GM19397 (cell line): ENCODE results near the gene ENPP1.
"Not testable (repeated sequence)": the region's sequence is repeated elsewhere in the genome, so short reads cannot be mapped to it uniquely, and the experiment has no call there.

Experiments
- ATAC-seq: cut with Tn5 transposase; IDR thresholded peaks from one replicate; pipeline ENCODE4 v1.9.1; 2021; ENCODE audit warnings: mild to moderate bottlenecking, moderate library complexity; ENCODE audit not compliant: unreplicated experiment

The ENPP1 gene

DNA sequence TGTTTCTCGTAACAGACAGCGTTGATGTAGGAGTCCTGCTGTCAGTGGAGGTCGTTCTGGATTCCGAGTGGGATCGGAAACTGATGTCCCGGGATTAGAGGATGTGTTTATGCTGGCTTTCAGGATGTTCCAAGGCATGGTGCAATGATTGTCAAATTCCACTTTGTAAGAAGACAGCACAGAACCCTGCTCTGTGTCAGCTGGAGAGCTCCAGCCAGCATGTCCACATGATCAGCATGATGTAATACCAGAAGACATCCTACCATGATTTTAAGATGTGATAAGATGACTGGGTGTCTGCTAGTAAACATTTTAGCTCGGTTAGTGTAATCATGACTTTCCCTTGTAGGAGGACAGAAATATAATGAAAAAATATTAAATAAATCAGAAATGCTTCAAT is 20.3 kb downstream of the ENPP1 start:
- ATAC-seq, result no peak

GRCh38 chr6:131828951-131829350 is 21.1 kb downstream of the ENPP1 start:
- no peak for ATAC-seq

GRCh38 chr6:131831392-131831791 is 23.6 kb downstream of the ENPP1 start:
- no peak for ATAC-seq

DNA sequence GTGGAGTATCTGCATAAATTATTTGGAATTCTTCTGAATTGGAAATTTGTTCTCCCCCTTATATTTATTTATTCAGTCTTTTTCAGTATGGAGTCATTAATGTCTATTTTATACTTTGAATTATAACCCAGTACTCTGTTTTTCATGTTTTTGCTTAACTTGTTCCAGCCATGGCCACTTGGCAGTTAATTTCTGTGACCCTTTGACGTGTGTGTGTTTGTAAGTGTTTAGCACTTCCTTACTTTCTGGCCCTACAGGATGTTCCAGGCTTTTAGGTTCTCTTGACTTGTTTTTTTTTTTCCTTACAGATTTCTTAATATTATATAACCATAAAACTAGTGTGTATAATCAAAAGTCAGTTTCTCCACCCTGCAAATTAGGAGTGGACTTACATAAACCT is 24.1 kb downstream of the ENPP1 start:
- no peak for ATAC-seq

- ATAC-seq, result no peak
Observed at GRCh38 chr6:131832363-131832762, 24.5 kb downstream of the ENPP1 start.

DNA sequence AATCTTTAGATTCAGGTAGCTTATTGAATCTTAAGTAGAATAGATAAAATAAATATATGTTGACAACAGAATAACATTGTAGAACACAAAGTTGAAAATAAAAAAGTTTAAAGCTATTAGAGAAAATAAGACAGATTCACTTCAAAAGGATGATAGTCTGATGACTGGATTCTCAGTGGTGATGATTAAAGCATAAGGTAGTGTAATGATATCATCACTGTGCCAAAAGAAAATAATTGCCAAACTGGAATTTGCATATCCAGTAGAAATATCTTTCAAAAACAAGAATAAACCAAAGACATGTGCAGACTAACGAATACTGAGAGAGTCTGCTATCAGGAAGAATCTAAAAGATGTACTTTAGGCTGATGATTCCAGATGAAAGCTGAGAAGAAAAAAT is 30.2 kb downstream of the ENPP1 start:
- no peak for ATAC-seq

GRCh38 chr6:131839388-131839787 is 31.6 kb downstream of the ENPP1 start:
- ATAC-seq, result no peak

- no peak for ATAC-seq
Observed at GRCh38 chr6:131840441-131840840, 32.6 kb downstream of the ENPP1 start.

DNA sequence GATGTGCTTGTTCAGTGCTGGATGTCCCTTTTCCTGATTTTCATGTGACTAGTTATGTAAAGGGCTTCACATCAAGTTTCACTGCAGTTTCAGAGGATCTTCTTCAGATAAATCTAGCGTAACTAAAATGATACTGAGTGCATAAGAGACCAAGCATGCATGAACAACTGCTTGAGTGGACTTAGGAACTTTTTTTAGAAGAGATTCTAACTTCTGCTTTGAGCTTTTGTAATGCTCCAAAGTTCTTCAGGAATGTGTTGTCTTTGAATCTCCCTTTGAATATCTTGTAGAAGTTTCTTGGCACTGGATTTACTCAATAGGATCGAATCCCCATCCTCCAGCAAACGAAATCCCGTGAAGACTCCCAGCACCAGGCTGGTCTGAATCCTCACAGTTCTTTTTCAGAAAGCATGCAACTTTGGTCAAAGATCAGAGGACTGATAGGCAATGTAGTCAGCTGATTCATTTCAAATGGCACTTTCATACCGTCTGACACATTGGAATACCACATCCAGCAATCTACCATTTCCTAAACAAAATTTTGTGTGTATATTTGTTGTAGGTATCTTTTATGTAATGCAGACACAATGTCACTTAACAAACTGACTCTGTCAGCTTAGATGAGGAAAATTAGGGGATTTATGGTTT is 33.2 kb downstream of the ENPP1 start:
- ATAC-seq, result no peak

DNA sequence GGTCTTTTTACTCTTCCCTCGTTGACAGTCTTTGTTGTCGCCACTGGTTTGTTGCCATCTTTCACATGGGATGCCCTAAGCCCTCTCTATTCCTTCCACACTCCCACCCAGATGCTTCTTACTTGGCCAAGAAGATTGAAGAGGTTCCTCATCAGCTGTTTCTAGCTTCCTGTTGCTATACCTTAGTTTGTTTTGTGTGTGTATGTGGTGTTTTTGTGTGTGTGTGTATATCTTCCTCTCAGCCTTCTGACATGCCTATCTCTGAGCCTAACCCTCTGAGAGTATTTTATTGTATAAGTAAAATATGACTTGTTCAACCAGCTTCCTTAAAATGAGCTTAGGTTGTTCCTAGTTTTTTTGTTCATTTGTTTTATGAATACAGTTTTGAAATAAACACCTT is 35.9 kb downstream of the ENPP1 start:
- no peak for ATAC-seq

- no peak for ATAC-seq
Observed at GRCh38 chr6:131844243-131844841, 36.5 kb downstream of the ENPP1 start.

- ATAC-seq, result no peak
Observed at GRCh38 chr6:131846023-131846663, 38.3 kb downstream of the ENPP1 start.

GRCh38 chr6:131846905-131847304 is 39.1 kb downstream of the ENPP1 start:
- ATAC-seq, result no peak

GRCh38 chr6:131849799-131850198 is 42.0 kb downstream of the ENPP1 start:
- no peak for ATAC-seq

- no peak for ATAC-seq
Observed at GRCh38 chr6:131851049-131851769, 43.4 kb downstream of the ENPP1 start.

GRCh38 chr6:131852200-131852599 is 44.4 kb downstream of the ENPP1 start:
- ATAC-seq, result no peak

DNA sequence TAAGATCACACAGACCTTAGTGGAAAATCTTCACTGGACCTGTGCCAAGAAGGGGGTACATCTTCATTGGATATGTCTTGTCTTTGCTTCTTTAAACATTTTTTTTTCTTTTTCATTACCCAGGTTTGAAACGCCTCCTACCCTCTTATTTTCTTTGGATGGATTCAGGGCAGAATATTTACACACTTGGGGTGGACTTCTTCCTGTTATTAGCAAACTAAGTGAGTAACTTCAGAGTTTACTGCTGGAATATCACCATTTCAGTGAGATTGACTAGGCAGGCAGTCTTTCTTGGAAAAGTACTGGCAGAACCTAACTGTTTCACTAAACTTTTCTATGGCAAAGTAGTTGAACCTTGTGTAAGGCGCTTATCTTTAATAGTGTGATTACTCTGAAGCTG is 47.0 kb downstream of the ENPP1 start:
- ATAC-seq, result no peak

DNA sequence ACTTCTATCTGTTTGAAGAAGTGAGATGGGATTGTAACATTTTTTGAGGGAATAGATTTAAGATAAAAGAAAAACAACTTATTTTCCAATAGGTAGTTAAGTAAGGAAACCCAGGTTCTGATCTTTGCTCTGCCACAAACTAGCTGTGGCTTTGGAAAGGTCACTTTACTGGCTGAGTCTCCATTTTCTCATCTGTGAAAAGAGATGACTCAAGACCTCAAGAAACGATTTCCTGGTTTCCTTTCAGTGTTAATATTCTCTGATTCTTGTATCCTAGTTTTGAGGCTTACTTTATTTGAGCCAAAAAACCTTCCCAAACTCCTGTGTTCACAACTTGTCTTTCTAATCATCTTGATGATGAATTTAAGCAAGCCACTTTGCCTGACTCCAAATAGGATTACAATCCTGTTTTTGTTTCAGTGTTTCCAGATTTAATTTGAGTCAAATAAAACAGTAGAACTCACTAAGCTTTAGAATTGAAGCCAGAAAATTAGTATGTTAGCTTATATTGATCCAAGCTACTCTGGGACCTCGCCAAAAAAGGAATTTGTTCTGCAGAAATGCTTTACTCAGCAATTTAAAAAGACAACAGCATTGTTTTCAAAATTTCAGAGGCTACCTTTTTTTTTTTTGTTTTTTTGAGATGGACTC is 51.1 kb downstream of the ENPP1 start:
- no peak for ATAC-seq

DNA sequence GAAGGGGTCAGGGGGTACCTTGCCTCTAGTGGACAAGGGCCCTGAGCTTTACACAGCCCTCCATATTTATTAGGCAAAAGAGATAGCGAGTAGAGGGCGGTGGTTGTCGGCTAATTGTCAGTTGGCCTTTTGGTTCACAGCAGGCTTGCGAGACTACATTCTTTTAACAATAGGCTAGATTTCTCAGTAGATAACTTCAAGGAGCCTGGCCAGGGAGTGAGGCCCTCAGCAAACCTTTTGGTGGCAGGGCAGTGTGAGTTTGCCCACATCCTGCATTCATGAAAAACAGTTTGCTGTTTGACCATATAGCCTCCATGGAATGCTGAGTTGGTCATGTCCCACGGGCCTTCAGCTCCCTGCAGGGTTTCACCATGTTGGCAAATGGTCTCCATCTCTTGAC is 51.8 kb downstream of the ENPP1 start:
- ATAC-seq, result not testable (repeated sequence)

DNA sequence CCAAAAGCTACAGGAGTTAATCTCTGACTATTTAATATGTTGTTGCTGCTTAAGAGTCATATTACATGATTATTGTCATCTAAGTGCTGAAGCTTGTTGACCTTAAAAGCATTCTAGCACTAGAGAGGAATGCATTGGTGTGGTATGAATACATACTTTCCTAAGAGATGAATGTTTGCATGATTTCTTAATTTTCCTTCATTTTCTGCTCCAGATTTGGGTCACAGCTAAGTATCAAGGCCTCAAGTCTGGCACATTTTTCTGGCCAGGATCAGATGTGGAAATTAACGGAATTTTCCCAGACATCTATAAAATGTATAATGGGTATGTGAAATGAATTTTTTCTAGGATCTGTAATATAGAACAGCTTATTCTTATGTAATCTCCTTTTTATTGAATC is 53.6 kb downstream of the ENPP1 start:
- ATAC-seq, result no peak

- no peak for ATAC-seq
Observed at GRCh38 chr6:131862476-131862875, 54.7 kb downstream of the ENPP1 start.
